NT2/D1 (cell line): Measurements from ENCODE around the gene TOR4A.

ENCODE experiments used
- YY1 ChIP-seq: IDR thresholded peaks from 2 replicates; pipeline ENCODE4 v1.6.1; 2011; ENCODE audit not compliant: insufficient read length, insufficient read depth
- ZNF274 ChIP-seq: IDR thresholded peaks from 2 replicates; pipeline ENCODE4 v1.6.1; 2011; ENCODE audit warnings: mild to moderate bottlenecking, low read depth, low read length

DNA sequence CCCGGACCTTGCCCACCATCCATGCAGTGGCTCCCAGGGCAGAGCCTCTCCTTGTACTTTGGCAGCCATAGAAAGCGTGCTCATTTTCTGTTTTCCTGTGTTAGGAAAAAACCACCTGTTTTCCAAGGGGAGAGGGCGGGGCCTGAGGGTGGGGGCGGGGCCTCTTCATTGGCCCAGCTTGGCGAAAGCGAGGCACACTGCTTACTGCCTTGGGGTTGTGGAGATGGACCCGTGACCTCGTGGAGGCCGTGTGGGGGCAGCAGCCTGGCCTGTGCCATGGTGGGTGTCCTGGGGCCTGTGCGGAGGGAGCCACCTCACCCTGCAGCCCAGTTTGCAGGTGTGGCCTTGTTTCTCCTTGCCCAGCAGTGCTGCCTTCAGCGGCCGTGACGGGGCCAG is 4.4 kb upstream of the TOR4A start:
- no peak for TF ChIP-seq ZNF274
- TF ChIP-seq YY1 = no peak
